ENCODE data around the gene STX16.
A peak's percentile ranks its signal among the peaks of the same experiment; 100 is the strongest.

The STX16 gene, protein sequence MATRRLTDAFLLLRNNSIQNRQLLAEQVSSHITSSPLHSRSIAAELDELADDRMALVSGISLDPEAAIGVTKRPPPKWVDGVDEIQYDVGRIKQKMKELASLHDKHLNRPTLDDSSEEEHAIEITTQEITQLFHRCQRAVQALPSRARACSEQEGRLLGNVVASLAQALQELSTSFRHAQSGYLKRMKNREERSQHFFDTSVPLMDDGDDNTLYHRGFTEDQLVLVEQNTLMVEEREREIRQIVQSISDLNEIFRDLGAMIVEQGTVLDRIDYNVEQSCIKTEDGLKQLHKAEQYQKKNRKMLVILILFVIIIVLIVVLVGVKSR

DNA sequence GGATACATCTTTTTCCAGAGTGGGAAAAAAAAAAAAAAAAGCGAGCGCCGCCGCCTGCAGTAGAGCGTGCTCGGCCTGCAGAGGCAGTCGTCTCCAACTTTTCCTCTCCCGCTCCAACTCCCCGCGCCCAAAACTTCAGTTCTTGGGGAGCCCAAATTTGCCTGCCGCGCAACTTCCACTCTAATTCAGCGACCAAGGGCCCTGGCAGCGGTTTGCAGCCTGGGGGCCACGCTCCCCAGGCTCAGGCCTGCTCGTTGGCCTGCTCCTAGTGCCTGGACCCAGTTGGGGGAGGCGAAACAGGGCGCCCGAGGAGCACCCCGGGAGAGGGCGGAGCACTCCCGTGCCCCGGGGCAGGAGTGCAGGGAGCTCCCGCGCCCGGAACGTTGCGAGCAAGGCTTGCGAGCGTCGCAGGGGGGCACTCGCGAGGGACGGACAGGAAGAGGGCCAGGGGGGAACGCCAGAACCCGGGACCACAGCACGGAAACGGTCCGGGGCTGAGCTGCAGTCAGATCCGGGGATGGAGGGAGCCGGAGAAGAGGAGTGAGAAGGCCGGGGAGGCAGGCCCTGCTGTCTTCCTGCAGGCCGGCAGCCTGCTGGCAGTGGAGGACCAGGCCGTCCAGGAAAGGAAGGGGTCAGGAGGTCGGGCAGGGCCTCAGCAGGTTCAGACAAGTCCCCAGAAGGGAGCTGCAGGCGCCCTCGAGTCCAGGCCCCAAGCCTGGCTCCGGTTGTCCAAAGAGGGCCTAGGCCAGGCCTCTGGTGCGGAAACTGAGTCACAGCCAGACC is at the start of gene STX16:
STX16 (plus strand) TSS at position 508 of the 783 bp plus-strand sequence. CDS start 724 bp downstream, outside the sequence.
- peak; percentile 89 for DNase-seq

DNA sequence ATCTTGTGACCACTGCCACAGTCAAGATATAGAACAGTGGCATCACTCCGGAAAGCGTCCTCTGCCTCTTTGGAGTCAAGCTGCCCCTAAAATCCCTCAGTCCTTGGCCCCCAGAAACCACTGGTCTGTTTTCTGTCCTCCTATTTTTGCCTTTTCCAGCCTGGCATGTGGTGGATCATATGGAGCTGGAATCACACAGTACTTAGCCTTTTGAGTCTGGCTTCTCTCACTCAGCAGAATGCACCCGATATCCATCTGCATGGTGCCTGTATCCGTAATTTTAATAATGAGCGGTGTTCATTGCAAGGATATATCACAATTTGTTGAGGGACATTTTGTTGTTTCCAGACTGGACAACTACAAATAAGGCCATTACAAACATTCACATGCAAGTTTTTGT is 49.0 kb upstream of the STX16 start:
- DNase-seq: no peak

DNA sequence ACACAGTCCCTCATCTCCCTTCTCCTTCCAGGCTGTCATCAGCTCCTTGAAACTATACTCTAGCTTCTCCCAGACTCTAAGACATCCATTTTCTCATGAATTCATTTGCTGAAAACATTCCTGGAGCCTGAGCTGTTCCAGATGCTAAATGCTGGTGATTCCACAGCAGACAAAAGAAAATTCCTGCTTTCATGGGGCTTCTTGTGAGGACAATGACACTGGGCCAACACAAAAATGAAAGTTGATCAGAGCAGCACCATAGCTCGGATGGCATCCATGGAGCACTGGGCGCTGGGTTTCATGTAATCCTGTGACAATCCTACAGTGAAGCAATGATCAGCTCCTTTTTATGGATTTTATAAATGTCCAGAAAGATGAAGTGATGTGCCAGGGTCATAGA is 47.4 kb upstream of the STX16 start:
- no peak for DNase-seq

DNA sequence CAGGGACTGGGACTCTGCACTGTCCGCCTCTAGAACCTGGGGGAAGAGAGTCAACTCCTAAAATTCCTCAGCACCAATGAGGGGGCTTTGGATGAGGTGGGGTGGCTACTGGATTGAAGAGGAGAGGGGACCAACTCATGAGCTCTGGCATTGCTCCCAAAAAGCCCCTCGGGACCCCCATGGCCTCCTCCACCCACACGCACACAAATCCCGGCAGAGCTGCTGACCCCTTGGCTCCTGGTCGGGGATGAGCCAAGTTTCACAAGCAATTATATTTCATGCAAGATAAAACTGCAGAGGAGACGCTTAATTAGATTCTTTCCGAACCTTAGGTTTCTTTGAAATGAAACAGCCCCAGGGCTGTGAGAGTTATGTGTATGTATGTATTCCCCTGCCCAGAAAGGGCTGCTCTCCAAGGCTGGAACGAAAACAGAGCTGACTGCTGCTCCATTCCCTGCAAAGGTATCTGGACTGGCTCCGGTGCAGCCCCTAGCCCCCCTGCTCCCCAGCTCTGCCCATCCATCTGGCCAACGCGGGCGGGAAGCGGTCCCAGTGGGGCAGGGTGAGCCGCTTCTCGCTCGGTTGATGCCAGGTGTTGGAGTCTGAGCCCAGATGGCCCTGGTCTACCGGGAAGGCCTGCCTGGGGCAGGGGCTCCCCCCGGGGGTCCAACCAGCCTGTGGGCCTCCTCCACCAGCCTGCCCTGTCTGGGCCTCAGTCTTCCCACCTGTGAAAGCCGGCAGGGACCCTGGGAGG is 46.8 kb upstream of the STX16 start:
- no peak for DNase-seq

DNA sequence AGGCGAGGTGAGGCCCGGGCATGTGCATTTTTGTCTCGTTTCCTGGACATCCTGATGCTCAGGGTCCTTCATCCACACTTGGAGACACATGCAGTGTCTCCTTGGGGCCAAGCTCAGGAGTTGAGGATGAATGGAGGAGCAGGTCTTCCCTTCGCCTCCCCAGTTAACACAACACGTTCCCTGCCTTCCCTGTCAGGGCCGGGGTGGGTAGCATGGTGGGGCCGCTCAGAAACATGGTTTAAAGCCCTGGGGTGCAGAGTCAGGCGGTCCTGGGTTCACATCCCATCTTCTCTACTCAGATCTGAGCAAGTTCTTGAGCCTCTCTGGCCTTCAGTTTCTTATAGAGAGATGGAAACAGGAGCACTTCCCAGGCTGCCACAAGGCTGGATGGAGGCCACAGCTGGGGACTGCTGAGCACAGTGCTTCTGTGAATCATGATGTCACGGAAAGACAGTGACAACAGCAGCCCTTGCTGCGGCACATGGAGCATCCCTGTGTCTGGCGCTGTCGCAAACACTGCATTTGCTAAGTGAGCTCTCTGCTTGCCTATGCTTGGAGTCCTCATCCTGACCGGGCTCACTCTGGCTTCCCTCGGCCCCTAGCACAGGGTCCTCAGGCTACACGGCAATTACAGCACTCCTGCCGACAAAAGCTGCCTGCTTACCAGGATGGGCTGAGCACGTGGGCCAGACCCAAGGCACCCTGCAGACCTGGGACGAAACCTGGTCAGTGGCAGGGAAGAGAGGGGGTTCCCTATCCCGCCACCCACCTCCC is 45.6 kb upstream of the STX16 start:
- DNase-seq: no peak

DNA sequence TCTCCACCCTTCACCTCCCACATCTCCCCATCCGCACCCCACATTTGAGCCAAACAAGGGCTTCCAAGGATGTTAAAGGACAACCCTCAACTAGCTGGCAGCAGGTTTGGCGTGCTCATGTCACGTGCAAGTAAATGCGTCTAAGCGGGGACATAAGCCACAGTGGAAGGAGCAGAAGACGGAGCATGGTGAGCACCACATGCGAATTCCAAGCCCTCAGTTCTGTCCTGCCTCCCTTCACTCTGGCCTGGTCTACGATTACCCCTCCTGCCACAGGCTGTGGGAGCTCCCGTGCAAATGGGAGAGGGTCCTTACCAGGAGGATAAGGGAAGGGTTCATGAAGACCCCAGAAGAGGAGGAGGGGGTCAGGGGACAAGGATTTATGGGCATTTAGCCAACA is 44.9 kb upstream of the STX16 start:
- no peak for DNase-seq

DNA sequence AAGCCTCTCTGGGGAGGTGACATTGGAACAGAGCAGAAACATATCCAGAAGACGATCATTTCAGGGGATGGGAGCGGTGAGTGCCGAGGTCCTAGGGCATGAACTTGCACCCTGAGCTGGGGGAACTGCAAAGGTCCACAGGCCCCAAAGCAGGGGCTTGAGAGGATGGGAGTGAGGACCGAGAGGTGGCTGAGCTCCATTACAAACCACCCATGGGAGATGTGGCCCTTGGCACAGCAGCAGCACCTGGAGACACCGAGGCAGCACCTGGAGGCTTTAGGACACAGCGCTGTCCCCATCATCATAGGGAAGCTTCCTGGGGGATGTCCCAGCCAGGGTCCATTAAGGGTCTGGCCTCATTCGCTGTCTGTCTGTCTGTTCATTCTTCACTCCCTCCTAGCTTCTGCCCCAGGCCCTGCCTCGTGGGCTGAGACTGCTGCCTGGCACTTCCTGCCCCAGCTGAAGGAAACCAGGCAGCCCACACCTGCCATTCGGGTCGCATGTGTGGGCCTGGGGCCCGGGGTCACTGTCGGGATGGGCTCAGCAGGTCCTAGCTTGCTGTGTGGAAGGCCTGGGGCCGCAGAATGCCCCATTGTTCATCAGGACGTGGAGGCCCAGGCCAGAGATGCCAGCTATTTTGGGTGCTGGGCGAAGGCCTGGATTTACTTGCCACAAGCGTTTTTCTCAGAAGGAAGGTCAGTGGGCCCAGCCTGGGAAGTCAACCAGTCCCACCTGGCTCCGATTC is 42.8 kb upstream of the STX16 start:
- DNase-seq: no peak

DNA sequence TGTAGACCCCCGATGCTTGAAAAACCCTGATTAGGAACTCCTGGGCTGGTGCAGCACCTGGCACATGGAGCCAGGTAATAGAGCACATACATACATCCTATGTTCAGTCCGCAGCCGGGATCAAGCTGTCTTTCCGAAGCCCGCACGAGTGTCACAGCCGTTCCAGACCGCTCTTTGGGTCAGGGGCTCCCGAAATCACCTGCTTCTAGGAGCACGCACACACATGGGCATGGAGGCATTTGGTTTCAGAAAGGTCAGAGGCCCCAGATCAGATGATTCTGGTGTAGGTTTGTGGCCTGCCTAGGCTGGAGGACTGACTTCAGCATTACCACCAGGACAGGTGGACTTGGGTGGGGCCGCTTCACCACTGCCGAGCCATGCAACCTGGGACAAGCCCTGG is 42.1 kb upstream of the STX16 start:
- no peak for DNase-seq

DNA sequence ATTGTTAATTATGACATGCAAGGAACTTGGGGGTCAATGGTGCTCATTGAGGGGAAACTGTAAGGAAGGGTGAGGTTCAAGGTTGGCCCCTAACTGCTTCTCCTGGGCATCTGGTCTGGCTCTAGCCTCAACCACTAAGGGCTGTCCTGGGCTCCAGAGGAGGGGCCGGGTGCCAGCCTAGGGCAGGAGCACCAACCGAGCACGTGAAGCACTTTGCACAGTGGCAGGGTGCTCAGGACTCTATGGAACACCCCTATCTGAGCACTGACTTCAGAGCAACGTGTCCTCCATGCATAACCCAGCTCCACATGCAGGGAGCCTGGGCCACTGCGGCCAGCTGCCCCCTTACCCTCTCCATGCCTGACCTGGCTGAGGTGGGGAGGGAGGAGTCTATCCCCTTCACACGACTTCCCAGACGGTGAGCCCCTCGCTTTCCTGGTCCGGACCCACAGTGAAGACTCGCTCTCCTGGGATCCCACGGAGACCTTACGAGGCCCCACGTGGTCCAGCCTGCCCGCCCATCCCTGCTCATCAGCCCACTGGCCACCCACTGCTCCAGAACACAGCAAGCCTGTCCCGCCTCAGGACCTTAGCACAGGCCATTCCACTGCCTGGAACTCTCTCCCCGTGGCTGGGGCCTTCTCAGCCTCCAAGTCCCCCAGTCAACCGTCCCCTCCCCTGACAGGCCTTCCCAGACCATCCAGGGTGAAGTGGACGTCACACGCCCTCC is 40.8 kb upstream of the STX16 start:
- DNase-seq: no peak

DNA sequence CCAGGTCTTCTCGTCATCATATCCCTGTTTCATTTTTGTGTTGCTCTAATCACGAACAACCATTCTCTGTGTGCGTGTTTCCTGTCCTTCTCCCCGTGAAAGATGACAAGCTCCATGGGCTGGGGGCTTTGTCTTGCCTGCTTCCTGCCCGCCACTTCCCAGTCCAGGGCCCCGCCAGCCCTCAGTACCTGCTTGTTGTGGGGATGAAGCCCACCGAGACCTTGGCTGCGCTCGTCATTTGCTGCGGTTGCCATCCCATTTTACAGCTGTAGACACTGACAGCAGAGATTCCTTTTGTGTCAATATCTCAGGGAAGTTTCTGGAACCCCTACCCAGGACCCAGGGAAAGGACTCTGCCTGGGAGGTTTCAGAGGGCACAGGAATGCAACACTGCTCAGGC is 40.3 kb upstream of the STX16 start:
- no peak for DNase-seq

DNA sequence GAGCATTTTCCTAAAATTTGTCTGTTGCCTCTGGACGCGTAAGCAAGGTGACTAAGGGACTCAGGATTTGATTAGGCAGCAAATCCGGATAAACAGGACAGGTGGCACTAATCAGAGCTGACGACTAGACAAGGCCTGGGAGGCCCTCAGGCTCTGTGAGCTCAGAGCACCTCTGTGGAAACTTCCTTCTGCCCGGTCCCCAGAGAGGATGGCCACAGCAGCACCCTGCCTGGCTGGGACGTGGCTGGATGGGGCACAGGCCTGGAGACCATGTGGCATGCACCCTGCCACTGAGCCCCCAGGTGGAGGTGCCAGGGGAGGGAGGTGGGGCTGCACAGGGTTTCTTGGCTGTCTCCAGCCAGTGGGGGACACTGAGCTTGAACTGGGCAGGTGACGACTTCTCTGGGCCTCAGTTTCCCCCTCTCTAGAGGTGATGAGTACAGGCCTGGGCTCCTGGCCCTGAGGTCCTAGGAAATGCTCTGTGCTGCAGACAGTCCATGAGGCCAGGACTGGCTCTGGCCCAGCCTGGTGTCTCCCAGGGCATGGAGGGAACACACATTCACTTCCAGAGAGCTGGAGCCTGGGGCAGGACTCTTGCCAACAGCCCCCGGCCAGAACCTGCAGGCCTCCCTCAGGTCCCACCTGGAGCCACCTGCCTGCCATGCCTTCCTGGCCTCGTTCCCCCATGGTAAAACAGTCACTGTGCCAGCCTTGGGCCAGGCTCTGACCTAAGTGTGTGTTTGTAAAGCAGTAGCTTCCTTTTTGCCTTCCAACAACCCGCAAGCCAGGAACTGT is 39.6 kb upstream of the STX16 start:
- DNase-seq: no peak

DNA sequence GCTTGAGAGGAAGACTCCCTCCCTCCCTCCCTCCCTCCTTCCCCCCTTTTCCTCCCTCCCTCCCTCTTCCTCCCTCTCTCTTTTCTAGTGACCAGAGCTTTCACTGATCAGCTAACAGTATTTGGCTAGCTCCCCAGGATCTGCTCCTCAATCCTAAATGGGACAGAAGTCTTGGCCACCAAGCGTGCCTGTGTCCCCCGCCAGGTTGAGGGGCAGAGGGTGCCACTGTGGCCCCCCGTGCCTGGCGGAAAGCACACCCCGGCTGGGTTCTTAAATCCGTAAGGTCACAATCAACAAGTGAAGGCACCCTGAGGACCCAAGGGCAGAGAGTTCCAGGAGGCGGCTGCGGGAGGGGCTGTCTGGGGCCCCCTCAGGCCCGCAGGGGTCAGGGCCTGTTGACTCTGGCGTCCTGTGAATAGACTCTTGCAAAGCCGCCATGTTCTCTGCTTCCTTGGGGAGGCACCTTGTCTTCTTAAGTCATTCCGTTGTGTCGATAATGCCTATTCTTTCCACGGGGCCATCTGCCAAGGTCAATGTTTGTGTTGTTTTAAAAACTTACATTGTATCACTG is 38.9 kb upstream of the STX16 start:
- no peak for DNase-seq

DNA sequence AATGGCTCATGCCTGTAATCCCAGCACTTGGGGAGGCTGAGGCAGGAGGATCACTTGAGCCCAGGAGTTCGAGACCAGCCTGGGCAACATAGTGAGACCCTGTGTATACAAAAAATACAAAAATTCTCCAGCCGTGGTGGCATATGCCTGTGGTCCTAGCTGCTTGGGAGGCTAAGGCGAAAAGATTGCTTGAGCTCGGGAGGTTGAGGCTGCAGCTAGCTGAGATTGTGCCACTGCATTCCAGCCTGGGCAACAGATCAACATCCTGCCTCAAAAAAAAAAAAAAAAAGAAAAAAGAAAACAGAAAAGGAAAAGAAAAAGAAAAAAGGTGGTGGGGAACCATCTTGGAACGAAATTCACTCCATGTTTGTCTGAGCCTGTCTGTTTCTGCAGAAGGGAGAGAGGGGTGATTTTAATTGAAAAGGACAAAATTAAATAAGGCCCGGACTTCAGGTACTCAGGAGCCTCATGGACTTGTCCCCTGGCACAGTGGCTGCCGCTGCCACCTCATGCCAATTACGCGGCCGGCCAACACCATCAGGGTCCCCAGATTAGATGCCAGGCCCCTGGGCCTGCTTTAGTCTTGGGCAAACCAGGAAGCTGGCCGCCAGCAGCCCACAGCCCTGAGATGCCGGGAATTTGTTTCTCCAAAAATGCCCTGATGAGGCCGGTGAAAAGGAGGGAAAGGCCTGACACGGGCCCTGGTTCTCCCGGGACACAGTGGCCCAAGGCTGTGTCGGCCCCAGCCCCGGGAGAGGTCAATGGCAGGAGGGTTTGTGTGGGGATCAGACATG is 37.8 kb upstream of the STX16 start:
- no peak for DNase-seq

DNA sequence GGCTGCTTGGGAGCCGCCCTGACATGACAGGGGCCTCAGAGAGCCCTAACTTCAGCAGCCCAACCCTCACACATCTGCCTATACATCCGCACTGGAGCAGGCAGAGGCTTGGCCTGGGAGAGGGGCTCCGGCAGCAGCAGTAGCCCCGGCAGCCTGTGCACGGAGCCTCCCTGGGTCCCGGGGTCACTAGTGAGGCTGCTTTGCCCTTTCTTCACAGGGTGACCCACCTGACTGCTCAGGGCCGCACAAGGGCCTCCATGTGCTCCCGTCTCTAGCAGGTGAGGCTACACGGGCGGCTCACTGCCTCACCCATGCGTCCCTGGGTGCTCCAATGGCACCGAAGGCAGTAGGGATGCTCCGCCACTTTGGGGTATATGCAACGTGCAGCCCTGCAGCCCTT is 36.7 kb upstream of the STX16 start:
- no peak for DNase-seq

DNA sequence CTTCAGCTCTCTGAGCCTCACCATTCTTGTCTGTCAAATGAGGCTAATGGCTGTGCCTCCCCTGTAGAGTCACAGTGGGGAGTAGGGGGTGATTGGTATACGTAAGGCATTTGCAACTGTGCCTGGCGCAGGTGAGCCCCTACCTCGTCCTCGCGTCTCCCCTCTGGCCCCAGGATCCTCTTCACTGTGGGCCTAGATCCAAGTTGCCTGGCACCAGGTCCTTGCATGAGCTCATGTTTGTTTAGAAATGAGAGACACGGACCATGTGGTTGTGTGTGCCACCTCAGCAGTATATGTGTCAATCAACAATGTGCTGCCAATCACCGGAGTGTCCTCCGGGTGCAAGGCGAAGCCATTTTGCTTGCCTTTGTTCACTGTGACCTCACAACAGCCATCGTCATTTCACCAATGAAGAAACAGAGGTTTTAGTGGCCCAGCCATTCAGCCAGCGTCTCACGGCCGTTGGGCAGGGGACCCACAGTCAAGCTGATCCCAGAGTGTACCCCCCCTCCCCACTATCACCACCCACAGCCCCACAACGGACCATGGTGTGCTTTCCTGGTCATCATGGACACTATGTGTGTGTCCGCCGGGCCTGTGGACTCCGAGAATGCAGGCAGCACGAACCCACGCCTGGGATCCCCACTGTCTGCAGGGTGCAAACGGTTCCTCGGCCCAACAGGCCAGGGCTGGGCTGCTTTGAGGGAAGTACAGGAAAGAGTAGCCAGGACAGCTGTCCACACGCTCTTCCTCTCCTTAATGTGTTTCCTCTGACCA is 35.9 kb upstream of the STX16 start:
- DNase-seq: no peak

DNA sequence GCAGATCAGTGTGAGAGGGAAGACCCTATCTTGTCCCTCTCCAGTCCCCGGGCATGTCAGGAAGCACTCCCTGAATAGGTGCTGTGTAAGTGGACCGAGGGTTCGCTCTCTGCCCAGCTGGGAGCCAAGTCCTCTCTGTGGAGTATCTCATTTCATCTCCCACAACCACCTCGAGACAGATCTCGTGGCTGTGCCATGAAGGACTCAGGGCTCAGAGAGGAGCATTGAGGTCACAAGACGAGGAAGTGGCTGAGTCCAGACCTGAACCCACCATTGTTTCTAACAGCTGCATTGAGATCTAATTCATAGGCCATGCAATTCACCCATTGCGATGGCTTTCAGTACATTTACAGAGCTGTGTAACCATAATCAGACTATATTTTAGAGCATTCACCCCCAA is 34.7 kb upstream of the STX16 start:
- DNase-seq: no peak

DNA sequence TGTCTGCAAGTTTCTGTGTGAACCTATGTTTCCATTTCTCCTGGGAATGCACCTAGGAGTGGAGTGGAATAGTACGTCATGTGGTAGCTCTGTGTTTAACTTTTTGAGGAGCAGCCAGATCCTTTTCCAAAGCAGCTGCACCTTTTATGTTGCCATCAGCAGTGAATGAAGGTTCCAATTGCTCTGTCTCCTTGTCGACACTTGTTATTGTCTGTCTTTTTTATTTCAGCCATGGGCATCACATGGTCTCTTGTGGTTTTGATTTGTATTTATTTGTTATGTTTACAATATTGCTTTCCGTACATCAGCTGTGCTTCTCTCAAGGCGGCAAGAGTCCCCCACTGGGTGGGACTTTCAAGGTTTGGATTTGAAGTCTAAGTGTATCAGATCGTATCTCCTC is 33.9 kb upstream of the STX16 start:
- no peak for DNase-seq

DNA sequence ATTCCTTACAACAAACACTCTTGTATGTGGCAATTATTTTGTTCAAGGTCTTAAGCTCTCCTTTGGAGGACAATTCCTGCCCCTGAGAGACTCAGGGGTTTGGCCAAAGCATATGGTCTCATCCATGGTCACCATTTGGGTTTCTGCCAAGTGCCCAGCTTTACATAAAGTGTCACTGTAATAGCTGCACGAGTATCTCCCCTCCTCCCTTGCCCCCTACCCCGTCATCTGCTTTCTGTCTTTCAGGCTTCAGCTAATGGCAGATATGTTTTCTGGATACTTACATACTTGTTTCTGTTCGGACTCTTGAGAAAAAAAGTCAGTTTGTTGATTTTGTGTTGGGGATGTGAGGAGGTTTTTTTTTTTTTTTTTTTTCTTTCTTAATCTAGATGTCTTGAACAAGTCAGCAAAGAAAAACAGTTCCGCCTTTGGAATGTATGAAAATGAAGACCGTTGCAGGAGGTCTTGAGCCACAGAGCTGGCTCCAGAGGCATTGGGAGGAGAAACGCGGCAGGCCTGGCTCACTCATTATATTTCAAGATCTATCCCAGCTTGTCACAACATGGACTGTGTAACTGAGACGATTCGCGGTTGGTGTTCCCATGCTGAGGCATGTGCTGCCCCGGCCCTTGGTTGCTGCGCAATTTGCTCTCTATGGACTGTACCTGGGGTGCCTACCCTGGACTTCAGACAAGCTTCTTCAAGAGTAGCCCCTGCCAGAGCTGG is 32.6 kb upstream of the STX16 start:
- no peak for DNase-seq

Data from NCI-H1048 (cell line).